ENCODE data around the gene GINS3.

- no peak for TF ChIP-seq FOXP1 (CRISPR knock-in tag; IDR thresholded peaks at IDR 0.05; ENCODE audit: borderline replicate concordance)
- no peak for TF ChIP-seq NFYB (CRISPR knock-in tag; conservative IDR thresholded peaks at IDR 0.05; ENCODE audit: low read depth)
- TF ChIP-seq, protein P1, sequence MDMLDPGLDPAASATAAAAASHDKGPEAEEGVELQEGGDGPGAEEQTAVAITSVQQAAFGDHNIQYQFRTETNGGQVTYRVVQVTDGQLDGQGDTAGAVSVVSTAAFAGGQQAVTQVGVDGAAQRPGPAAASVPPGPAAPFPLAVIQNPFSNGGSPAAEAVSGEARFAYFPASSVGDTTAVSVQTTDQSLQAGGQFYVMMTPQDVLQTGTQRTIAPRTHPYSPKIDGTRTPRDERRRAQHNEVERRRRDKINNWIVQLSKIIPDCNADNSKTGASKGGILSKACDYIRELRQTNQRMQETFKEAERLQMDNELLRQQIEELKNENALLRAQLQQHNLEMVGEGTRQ (CRISPR knock-in tag; IDR thresholded peaks at IDR 0.05): no peak
- TF ChIP-seq, protein P2, sequence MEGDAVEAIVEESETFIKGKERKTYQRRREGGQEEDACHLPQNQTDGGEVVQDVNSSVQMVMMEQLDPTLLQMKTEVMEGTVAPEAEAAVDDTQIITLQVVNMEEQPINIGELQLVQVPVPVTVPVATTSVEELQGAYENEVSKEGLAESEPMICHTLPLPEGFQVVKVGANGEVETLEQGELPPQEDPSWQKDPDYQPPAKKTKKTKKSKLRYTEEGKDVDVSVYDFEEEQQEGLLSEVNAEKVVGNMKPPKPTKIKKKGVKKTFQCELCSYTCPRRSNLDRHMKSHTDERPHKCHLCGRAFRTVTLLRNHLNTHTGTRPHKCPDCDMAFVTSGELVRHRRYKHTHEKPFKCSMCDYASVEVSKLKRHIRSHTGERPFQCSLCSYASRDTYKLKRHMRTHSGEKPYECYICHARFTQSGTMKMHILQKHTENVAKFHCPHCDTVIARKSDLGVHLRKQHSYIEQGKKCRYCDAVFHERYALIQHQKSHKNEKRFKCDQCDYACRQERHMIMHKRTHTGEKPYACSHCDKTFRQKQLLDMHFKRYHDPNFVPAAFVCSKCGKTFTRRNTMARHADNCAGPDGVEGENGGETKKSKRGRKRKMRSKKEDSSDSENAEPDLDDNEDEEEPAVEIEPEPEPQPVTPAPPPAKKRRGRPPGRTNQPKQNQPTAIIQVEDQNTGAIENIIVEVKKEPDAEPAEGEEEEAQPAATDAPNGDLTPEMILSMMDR (IDR thresholded peaks at IDR 0.05): no peak
- TF ChIP-seq FOXP4 (CRISPR knock-in tag; IDR thresholded peaks at IDR 0.05): no peak
Measured at GRCh38 chr16:58426966-58427365, 34.7 kb downstream of the GINS3 start.
